ENCODE data around the gene OLFM2. TPM values are rescaled to one million over a fixed set of nuclear protein-coding genes. Genes with fewer than 3 reads are reported as not detected.

The OLFM2 gene
- total and polyA plus RNA-seq, 2 donors (not counting 1 experiment from before 2014, with no cell fraction given): 0.66 to 11.6 TPM

DNA sequence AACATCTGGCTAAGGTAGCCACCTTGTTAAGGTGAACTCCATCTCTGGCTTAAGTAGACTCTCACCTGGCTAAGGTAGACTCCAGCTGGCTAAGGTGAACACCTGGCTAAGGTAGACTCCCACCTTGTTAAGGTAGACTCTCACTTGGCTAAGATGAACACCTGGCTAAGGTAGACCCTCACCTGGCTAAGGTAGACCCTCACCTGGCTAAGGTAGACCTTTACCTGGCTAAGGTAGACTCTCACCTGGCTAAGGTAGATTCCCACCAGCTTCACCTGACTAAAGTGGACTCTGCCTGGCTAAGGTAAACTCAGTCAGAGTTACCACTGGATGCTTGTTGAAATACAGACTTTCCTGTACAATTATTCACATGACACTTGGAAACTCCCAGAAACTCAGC is 77.5 kb downstream of the OLFM2 start:
- DNase-seq (ENCODE audit: low read depth in 2 of 2): no peak
- Histone ChIP-seq H3K27me3 (ENCODE audit: control insufficient read depth, insufficient read depth, low read length) (no peaks in the 10 kb centered on the region), H3K4me2 (ENCODE audit: extremely low read depth, insufficient read depth, low read length) (no peak overlapping the region), H3K4me1 (ENCODE audit: control insufficient read depth, extremely low read depth, insufficient read depth, low read length) (no peaks in the 10 kb centered on the region), H3K79me2 (ENCODE audit: control insufficient read depth, insufficient read depth, low read length) (no peaks in the 10 kb centered on the region), H2AFZ (ENCODE audit: low read length) (no peak overlapping the region), H3K9me3 (ENCODE audit: control insufficient read depth, insufficient read depth, low read depth, low read length) (no peaks in the 10 kb centered on the region), H3K27ac (ENCODE audit: insufficient read depth, low read length) (no peak overlapping the region), H3K36me3 (ENCODE audit: control insufficient read depth, insufficient read depth, low read length) (peaks cover 1% of the 10 kb centered on the region), H3K4me3 (replicated peaks in 1 of 4; ENCODE audit: control extremely low read depth in 1 of 4, insufficient read depth in 1 of 4, low read depth in 3 of 4, low read length in 4 of 4) (no peak overlapping the region), H4K20me1 (ENCODE audit: control insufficient read depth, extremely low read depth, insufficient read depth, low read length) (no peaks in the 10 kb centered on the region), H3K9ac (ENCODE audit: insufficient read depth, low read length) (no peak overlapping the region)
- TF ChIP-seq CTCF (conservative IDR thresholded peaks at IDR 0.05 in 1 of 2, IDR thresholded peaks at IDR 0.05 in 1 of 2; ENCODE audit: low read depth in 1 of 2, low read length in 2 of 2) (no peak), EZH2 (IDR thresholded peaks at IDR 0.05; ENCODE audit: low read length, missing control alignments) (no peak)

GRCh38 chr19:9857920-9858746 is 78.2 kb downstream of the OLFM2 start:
- Histone ChIP-seq H3K27me3 (ENCODE audit: control insufficient read depth, insufficient read depth, low read length) (no peaks in the 10 kb centered on the region), H3K27ac (ENCODE audit: insufficient read depth, low read length) (no peak overlapping the region), H3K4me2 (ENCODE audit: extremely low read depth, insufficient read depth, low read length) (no peak overlapping the region), H3K9ac (ENCODE audit: insufficient read depth, low read length) (no peak overlapping the region), H3K9me3 (ENCODE audit: control insufficient read depth, insufficient read depth, low read depth, low read length) (no peaks in the 10 kb centered on the region), H3K4me3 (replicated peaks in 1 of 4; ENCODE audit: control extremely low read depth in 1 of 4, insufficient read depth in 1 of 4, low read depth in 3 of 4, low read length in 4 of 4) (no peak overlapping the region), H3K4me1 (ENCODE audit: control insufficient read depth, extremely low read depth, insufficient read depth, low read length) (no peaks in the 10 kb centered on the region), H4K20me1 (ENCODE audit: control insufficient read depth, extremely low read depth, insufficient read depth, low read length) (no peaks in the 10 kb centered on the region), H3K79me2 (ENCODE audit: control insufficient read depth, insufficient read depth, low read length) (no peaks in the 10 kb centered on the region), H2AFZ (ENCODE audit: low read length) (no peak overlapping the region), H3K36me3 (ENCODE audit: control insufficient read depth, insufficient read depth, low read length) (peaks cover 1% of the 10 kb centered on the region)
- TF ChIP-seq CTCF (conservative IDR thresholded peaks at IDR 0.05 in 1 of 2, IDR thresholded peaks at IDR 0.05 in 1 of 2; ENCODE audit: low read depth in 1 of 2, low read length in 2 of 2) (no peak), EZH2 (IDR thresholded peaks at IDR 0.05; ENCODE audit: low read length, missing control alignments) (no peak)
- no peak for DNase-seq (ENCODE audit: low read depth in 2 of 2)

GRCh38 chr19:9857076-9857721 is 79.1 kb downstream of the OLFM2 start:
- H3K79me2 ChIP-seq (ENCODE audit: control insufficient read depth, insufficient read depth, low read length): no peaks in the 10 kb centered on the region
- H3K9me3 ChIP-seq (ENCODE audit: control insufficient read depth, insufficient read depth, low read depth, low read length): no peaks in the 10 kb centered on the region

More at GRCh38 chr19:9857076-9857721, 79.1 kb downstream of the OLFM2 start:
- Histone ChIP-seq H2AFZ (ENCODE audit: low read length) (no peak overlapping the region), H3K9ac (ENCODE audit: insufficient read depth, low read length) (no peak overlapping the region), H3K4me3 (replicated peaks in 1 of 4; ENCODE audit: control extremely low read depth in 1 of 4, insufficient read depth in 1 of 4, low read depth in 3 of 4, low read length in 4 of 4) (no peak overlapping the region), H3K4me1 (ENCODE audit: control insufficient read depth, extremely low read depth, insufficient read depth, low read length) (no peaks in the 10 kb centered on the region), H3K27me3 (ENCODE audit: control insufficient read depth, insufficient read depth, low read length) (no peaks in the 10 kb centered on the region), H3K4me2 (ENCODE audit: extremely low read depth, insufficient read depth, low read length) (no peak overlapping the region), H3K36me3 (ENCODE audit: control insufficient read depth, insufficient read depth, low read length) (peaks cover 1% of the 10 kb centered on the region), H3K27ac (ENCODE audit: insufficient read depth, low read length) (no peak overlapping the region), H4K20me1 (ENCODE audit: control insufficient read depth, extremely low read depth, insufficient read depth, low read length) (no peaks in the 10 kb centered on the region)
- DNase-seq (ENCODE audit: low read depth in 2 of 2): no peak
- TF ChIP-seq CTCF (conservative IDR thresholded peaks at IDR 0.05 in 1 of 2, IDR thresholded peaks at IDR 0.05 in 1 of 2; ENCODE audit: low read depth in 1 of 2, low read length in 2 of 2) (no peak), EZH2 (IDR thresholded peaks at IDR 0.05; ENCODE audit: low read length, missing control alignments) (no peak)
